Lower leg skin (tissue), 3 donors: ENCODE data around the gene ANKRD13C.

Source experiments
- POLR2A ChIP-seq, 2 donors: fragments of 450-650 bp; IDR thresholded peaks; one replicate each; pipeline ENCODE4 v1.6.1; 2016 to 2017; ENCODE audit warnings: antibody characterized with exemption in 2 of 2, mild to moderate bottlenecking in 1 of 2, moderate library complexity in 1 of 2
- TF ChIP-seq, protein P1 (sequence below), 3 donors: fragments of 450-650 bp; IDR thresholded peaks; one replicate each; pipeline ENCODE4 v1.5.1; 2016; ENCODE audit warnings: antibody characterized with exemption in 3 of 3, mild to moderate bottlenecking in 3 of 3, moderate library complexity in 2 of 3

DNA sequence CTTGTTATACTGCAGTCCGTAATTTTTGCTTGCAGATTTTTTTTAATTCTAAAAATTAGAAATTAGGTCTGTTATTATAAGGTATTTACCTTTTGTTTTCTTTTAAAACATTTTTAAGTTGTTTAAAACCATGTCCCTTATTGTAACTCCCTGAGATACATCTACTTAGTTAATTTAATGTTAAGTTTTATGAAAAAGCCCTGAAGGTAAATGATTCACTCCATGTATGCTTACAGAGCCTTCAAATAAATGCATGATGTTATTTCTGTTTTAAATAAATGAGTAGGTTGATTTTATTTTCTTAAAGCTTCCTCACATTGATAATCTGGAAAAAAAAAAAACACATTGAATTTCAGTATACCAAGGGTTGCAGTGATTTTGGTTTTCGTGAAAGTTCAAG is 125.9 kb downstream of the ANKRD13C start:
- TF ChIP-seq, protein P1, sequence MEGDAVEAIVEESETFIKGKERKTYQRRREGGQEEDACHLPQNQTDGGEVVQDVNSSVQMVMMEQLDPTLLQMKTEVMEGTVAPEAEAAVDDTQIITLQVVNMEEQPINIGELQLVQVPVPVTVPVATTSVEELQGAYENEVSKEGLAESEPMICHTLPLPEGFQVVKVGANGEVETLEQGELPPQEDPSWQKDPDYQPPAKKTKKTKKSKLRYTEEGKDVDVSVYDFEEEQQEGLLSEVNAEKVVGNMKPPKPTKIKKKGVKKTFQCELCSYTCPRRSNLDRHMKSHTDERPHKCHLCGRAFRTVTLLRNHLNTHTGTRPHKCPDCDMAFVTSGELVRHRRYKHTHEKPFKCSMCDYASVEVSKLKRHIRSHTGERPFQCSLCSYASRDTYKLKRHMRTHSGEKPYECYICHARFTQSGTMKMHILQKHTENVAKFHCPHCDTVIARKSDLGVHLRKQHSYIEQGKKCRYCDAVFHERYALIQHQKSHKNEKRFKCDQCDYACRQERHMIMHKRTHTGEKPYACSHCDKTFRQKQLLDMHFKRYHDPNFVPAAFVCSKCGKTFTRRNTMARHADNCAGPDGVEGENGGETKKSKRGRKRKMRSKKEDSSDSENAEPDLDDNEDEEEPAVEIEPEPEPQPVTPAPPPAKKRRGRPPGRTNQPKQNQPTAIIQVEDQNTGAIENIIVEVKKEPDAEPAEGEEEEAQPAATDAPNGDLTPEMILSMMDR (IDR thresholded peaks at IDR 0.05) = no peak
- no peak for TF ChIP-seq POLR2A (IDR thresholded peaks at IDR 0.05)
